GM18517 (cell line): Measurements from ENCODE around the gene CBLN2.

Experiments
- ATAC-seq: cut with Tn5 transposase; IDR thresholded peaks from one replicate; pipeline ENCODE4 v1.9.1; 2021; ENCODE audit warnings: mild to moderate bottlenecking, moderate library complexity; ENCODE audit not compliant: unreplicated experiment

Gene CBLN2

GRCh38 chr18:72544092-72544886 lies at the start of gene CBLN2:
CBLN2 (minus strand) TSS chr18:72544342; CDS start chr18:72542160, 2,182 bp downstream.
- peak; percentile 74 for ATAC-seq

- ATAC-seq, result no peak
Observed at GRCh38 chr18:72588360-72588759, 44.2 kb upstream of the CBLN2 start.

- no peak for ATAC-seq
Observed at GRCh38 chr18:72584787-72585186, 40.6 kb upstream of the CBLN2 start.

- ATAC-seq, result no peak
Observed at GRCh38 chr18:72581976-72582375, 37.8 kb upstream of the CBLN2 start.

- no peak for ATAC-seq
Observed at GRCh38 chr18:72572896-72573295, 28.8 kb upstream of the CBLN2 start.

- no peak for ATAC-seq
Observed at GRCh38 chr18:72566290-72566689, 22.1 kb upstream of the CBLN2 start.

GRCh38 chr18:72555968-72556367 lies 11.8 kb upstream of the CBLN2 start:
- ATAC-seq, result no peak

GRCh38 chr18:72555101-72555500 lies 11.0 kb upstream of the CBLN2 start:
- no peak for ATAC-seq

GRCh38 chr18:72543357-72544055 lies 636 bp downstream of the CBLN2 start:
- no peak for ATAC-seq

- ATAC-seq, result no peak
Observed at GRCh38 chr18:72542984-72543356, 1.2 kb downstream of the CBLN2 start.

GRCh38 chr18:72542342-72542741 lies 1.8 kb downstream of the CBLN2 start:
- no peak for ATAC-seq

GRCh38 chr18:72541871-72542332 lies 2.2 kb downstream of the CBLN2 start:
- no peak for ATAC-seq

- no peak for ATAC-seq
Observed at GRCh38 chr18:72539901-72540300, 4.2 kb downstream of the CBLN2 start.

GRCh38 chr18:72530622-72531021 lies 13.5 kb downstream of the CBLN2 start:
- ATAC-seq, result no peak

GRCh38 chr18:72504866-72505265 lies 39.3 kb downstream of the CBLN2 start:
- no peak for ATAC-seq

GRCh38 chr18:72502671-72503431 lies 41.3 kb downstream of the CBLN2 start:
- ATAC-seq, result no peak

- no peak for ATAC-seq
Observed at GRCh38 chr18:72492497-72492896, 51.6 kb downstream of the CBLN2 start.
